PC-9 (cell line): ENCODE results near the gene SEC14L3. TPM values are rescaled to one million over a fixed set of nuclear protein-coding genes. Genes with fewer than 3 reads are reported as not detected.

Experiments
- BruUV-seq: library from RNA; stranded (reverse); fragments of 400-500 nt; replicated peaks from 2 replicates; lab custom pipeline; 2021; lab: Mats Ljungman, UMichigan
- CTCF ChIA-PET: fragments of 300-600 bp; sonication (Branson Sonifier 250); formaldehyde crosslinking; loops from one replicate; lab custom pipeline; 2022; ENCODE audit warnings: antibody characterized with exemption; lab: Charles Lee
- POLR2A ChIA-PET: fragments of 300-600 bp; sonication (Branson Sonifier 250); formaldehyde crosslinking; loops from one replicate; lab custom pipeline; 2022; ENCODE audit warnings: antibody characterized with exemption; ENCODE audit not compliant: unreplicated experiment; lab: Charles Lee
- DNase-seq, 2 experiments: peaks; one replicate each; pipeline versions ENCODE4 v3.0.0 to v3.0.0-alpha.2; 2015 to 2022; ENCODE audit warnings: mixed read lengths in 1 of 2
- H2AFZ ChIP-seq: fragments of 200-600 bp; sonication (generic); 2 replicates; pipeline ENCODE4 v1.8.1; 2017; ENCODE audit warnings: antibody characterized with exemption
- H3F3A ChIP-seq: fragments of 200-600 bp; sonication (generic); 2 replicates; pipeline ENCODE4 v1.8.1; 2017; ENCODE audit warnings: antibody characterized with exemption, mild to moderate bottlenecking, low read depth; ENCODE audit not compliant: insufficient read depth
- H3K27ac ChIP-seq: fragments of 200-600 bp; sonication (generic); 2 replicates; pipeline ENCODE4 v1.6.1; 2016; ENCODE audit warnings: mixed run types
- H3K27me3 ChIP-seq: fragments of 200-600 bp; sonication (generic); 2 replicates; pipeline ENCODE4 v1.6.1; 2016; ENCODE audit warnings: low read depth, mixed run types; ENCODE audit not compliant: insufficient read depth
- H3K36me3 ChIP-seq: fragments of 200-600 bp; sonication (generic); 2 replicates; pipeline ENCODE4 v1.6.1; 2016; ENCODE audit warnings: low read depth, mixed run types
- H3K4me1 ChIP-seq: fragments of 200-600 bp; sonication (generic); replicated peaks from 2 replicates; pipeline ENCODE4 v1.6.1; 2016; ENCODE audit warnings: mixed run types; ENCODE audit not compliant: insufficient read depth
- H3K4me2 ChIP-seq: fragments of 200-600 bp; sonication (generic); 2 replicates; pipeline ENCODE4 v1.6.1; 2017; ENCODE audit warnings: mixed run types
- H3K4me3 ChIP-seq: fragments of 200-600 bp; sonication (generic); 2 replicates; pipeline ENCODE4 v1.6.1; 2016; ENCODE audit warnings: mixed run types
- H3K79me2 ChIP-seq: fragments of 200-600 bp; sonication (generic); 2 replicates; pipeline ENCODE4 v1.6.1; 2017; ENCODE audit warnings: low read depth, mixed run types
- H3K9me2 ChIP-seq: fragments of 200-600 bp; sonication (generic); 2 replicates; pipeline ENCODE4 v1.8.1; 2017; ENCODE audit warnings: mild to moderate bottlenecking; ENCODE audit not compliant: insufficient read depth
- H3K9me3 ChIP-seq: fragments of 200-600 bp; sonication (generic); 2 replicates; pipeline ENCODE4 v1.8.1; 2016; ENCODE audit warnings: low read depth; ENCODE audit not compliant: insufficient read depth
- H4K20me1 ChIP-seq: fragments of 200-600 bp; sonication (generic); 2 replicates; pipeline ENCODE4 v1.8.1; 2017; ENCODE audit not compliant: insufficient read depth
- EZH2 ChIP-seq: fragments of 200-600 bp; sonication (generic); IDR thresholded peaks from 2 replicates; pipeline ENCODE4 v1.8.0; 2017; ENCODE audit warnings: antibody characterized with exemption, low read depth
- intact Hi-C: fragments of 100-400 bp; cut with micrococcal nuclease; formaldehyde crosslinking; loops from one replicate; pipeline ENCODE4 v1.10.0; 2022; ENCODE audit not compliant: unreplicated experiment
- total RNA-seq: library from RNA; stranded (reverse); gene quantifications from 2 replicates; pipeline ENCODE4 v1.2.3, GENCODE V29; 2021
- TF ChIP-seq, protein P1 (sequence below): fragments of 200-600 bp; sonication (generic); conservative IDR thresholded peaks from 2 replicates; pipeline ENCODE4 v1.6.1; 2017; ENCODE audit warnings: mixed run types, antibody characterized with exemption, mild to moderate bottlenecking, moderate library complexity

Gene SEC14L3
- total RNA-seq, 1 experiment from 2014 or later, result not detected

DNA sequence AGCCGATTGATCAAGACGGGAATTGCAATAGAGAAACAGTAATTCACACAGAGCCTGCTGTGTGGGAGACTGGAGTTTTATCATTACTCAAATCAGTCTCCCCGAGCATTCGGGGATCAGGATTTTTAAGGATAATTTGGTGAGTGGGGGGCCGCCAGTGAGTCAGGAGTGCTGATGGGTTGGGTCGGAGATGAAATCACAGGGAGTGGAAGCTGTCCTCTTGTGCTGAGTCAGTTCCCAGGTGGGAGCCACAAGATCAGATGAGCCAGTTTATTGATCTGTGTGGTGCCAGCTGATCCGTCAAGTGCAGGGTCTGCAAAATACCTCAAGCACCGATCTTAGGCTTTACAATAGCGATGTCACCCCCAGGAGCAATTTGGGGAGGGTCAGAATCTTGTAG, 30.7 kb downstream of the SEC14L3 start:
- TF ChIP-seq, protein P1, sequence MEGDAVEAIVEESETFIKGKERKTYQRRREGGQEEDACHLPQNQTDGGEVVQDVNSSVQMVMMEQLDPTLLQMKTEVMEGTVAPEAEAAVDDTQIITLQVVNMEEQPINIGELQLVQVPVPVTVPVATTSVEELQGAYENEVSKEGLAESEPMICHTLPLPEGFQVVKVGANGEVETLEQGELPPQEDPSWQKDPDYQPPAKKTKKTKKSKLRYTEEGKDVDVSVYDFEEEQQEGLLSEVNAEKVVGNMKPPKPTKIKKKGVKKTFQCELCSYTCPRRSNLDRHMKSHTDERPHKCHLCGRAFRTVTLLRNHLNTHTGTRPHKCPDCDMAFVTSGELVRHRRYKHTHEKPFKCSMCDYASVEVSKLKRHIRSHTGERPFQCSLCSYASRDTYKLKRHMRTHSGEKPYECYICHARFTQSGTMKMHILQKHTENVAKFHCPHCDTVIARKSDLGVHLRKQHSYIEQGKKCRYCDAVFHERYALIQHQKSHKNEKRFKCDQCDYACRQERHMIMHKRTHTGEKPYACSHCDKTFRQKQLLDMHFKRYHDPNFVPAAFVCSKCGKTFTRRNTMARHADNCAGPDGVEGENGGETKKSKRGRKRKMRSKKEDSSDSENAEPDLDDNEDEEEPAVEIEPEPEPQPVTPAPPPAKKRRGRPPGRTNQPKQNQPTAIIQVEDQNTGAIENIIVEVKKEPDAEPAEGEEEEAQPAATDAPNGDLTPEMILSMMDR, result no peak
- no peak for TF ChIP-seq EZH2
- Histone ChIP-seq H3K4me3 (no peak overlapping the region), H3K36me3 (no peaks in the 10 kb centered on the region), H3K27ac (no peak overlapping the region), H3K4me1 (peaks cover 28% of the 10 kb centered on the region), H3K4me2 (no peak overlapping the region), H3F3A (peaks cover 42% of the 10 kb centered on the region), H3K79me2 (no peaks in the 10 kb centered on the region), H3K27me3 (no peaks in the 10 kb centered on the region), H3K9me3 (peaks cover 5% of the 10 kb centered on the region; the same call in 1 of the 2 replicates), H4K20me1 (no peaks in the 10 kb centered on the region), H3K9me2 (no peaks in the 10 kb centered on the region), H2AFZ (no peak overlapping the region)
- DNase-seq, result no peak
- ChIA-PET POLR2A (interaction anchor here (0.6 kb wide), 1 partner anchor 31 kb away, joined by 5 read pairs; no protein-coding TSS in a partner anchor), CTCF (no interaction called here)
- no TSS peak for BruUV-seq
- intact Hi-C loops, result no loop called here

DNA sequence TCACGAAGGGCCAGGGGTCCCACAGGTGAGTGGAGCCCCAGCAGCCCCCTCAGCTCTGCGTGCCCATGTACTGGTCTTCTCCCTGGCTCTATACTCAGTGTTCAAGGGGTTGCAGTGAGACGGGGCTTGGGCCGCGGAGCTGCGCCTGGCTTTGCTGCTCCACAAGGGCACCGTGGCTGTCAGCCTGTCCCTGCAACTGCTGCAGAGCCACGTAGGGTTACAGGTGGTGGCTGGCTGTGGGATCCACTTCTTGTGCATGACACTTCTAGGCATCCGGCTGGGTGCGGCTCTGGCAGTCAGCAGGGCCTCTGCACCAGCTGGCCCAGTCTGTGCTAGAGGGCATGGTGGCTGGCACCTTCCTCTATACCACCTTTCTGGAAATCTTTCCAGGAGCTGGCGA, 32.0 kb downstream of the SEC14L3 start:
- Histone ChIP-seq H3K9me2 (no peaks in the 10 kb centered on the region), H3K27me3 (no peaks in the 10 kb centered on the region), H3K36me3 (no peaks in the 10 kb centered on the region), H3F3A (peaks cover 35% of the 10 kb centered on the region), H3K27ac (no peak overlapping the region), H3K9me3 (peaks cover 5% of the 10 kb centered on the region; the same call in 1 of the 2 replicates), H4K20me1 (no peaks in the 10 kb centered on the region), H3K4me3 (no peak overlapping the region), H3K79me2 (no peaks in the 10 kb centered on the region), H3K4me1 (peaks cover 23% of the 10 kb centered on the region), H3K4me2 (no peak overlapping the region), H2AFZ (no peak overlapping the region)
- POLR2A ChIA-PET, result interaction anchor here (0.5 kb wide), 1 partner anchor 644 kb away, joined by 13 read pairs; no protein-coding TSS in a partner anchor
- intact Hi-C loops, result no loop called here
- TF ChIP-seq, protein P1, result no peak
- no peak for TF ChIP-seq EZH2
- no peak for DNase-seq
- no TSS peak for BruUV-seq
- CTCF ChIA-PET, result no interaction called here

DNA sequence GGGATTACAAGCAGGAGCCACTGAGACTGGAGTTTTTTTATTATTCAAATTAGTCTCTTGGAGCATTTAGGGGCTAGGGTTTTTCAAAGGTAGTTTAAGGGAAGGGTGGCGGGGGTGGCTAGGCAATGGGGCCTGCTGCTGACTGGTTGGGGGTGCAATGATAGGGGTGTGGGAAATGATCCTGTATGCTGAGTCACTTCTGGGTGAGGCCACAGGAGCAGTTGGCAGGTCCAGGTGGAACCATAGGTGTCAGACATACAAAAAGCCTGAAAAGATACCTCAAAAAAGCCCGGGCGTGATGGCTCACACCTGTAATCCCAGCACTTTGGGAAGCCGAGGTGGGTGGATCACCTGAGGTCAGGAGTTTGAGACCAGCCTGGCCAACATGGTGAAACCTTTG, 32.6 kb downstream of the SEC14L3 start:
- BruUV-seq, result no TSS peak

More for the DNA sequence above, 32.6 kb downstream of the SEC14L3 start:
- H3K27ac ChIP-seq, result no peak overlapping the region
- ChIA-PET POLR2A (no interaction called here), CTCF (no interaction called here)
- no peaks in the 10 kb centered on the region for H4K20me1 ChIP-seq
- no peak overlapping the region; the same call in 1 of the 2 replicates for H3K4me2 ChIP-seq
- no peaks in the 10 kb centered on the region for H3K27me3 ChIP-seq
- no peak for TF ChIP-seq EZH2
- TF ChIP-seq, protein P1, result no peak
- H2AFZ ChIP-seq, result no peak overlapping the region
- peaks cover 5% of the 10 kb centered on the region; the same call in 1 of the 2 replicates for H3K9me3 ChIP-seq
- no peak overlapping the region for H3K4me3 ChIP-seq
- H3K9me2 ChIP-seq, result no peaks in the 10 kb centered on the region
- no peaks in the 10 kb centered on the region for H3K36me3 ChIP-seq
- peaks cover 23% of the 10 kb centered on the region for H3K4me1 ChIP-seq
- intact Hi-C loops, result no loop called here
- H3K79me2 ChIP-seq, result no peaks in the 10 kb centered on the region
- DNase-seq, result peak in 1 of 2 experiments; percentile 29
- peaks cover 32% of the 10 kb centered on the region for H3F3A ChIP-seq
